CD14-positive monocyte (primary cell): Measurements from ENCODE around the gene ITM2B. TPM values are rescaled to one million over a fixed set of nuclear protein-coding genes. Genes with fewer than 3 reads are reported as not detected.
A peak's percentile ranks its signal among the peaks of the same experiment; 100 is the strongest.

ENCODE experiments used
- DNase-seq, 3 donors: peaks; one replicate each; pipeline ENCODE4 v3.0.0-alpha.2; 2011 to 2022
- H2AFZ ChIP-seq: 2 replicates; pipeline ENCODE4 v1.6.0; 2012; ENCODE audit warnings: mild to moderate bottlenecking, low read depth, low read length, inconsistent platforms; ENCODE audit not compliant: insufficient read depth, poor library complexity, severe bottlenecking
- H3K27ac ChIP-seq, 2 donors: 1 replicate in 1 of 2; 2 replicates in 1 of 2; pipeline ENCODE4 v1.5.1; 2012 to 2013; ENCODE audit warnings: low read length in 2 of 2, control low read depth in 1 of 2, inconsistent platforms in 1 of 2, low read depth in 1 of 2, mild to moderate bottlenecking in 1 of 2
- H3K27me3 ChIP-seq, 2 donors: one replicate each; pipeline versions ENCODE4 v1.6.0 to v1.6.1; 2011 to 2013; ENCODE audit warnings: low read length in 2 of 2; ENCODE audit not compliant: control insufficient read depth in 2 of 2, insufficient read depth in 2 of 2
- H3K36me3 ChIP-seq, 2 donors: replicated peaks in 1 of 2; 1 replicate in 1 of 2; 2 replicates in 1 of 2; pipeline versions ENCODE4 v1.5.1 to v1.6.1; 2012 to 2013; ENCODE audit warnings: low read length in 2 of 2, control low read depth in 1 of 2, inconsistent platforms in 1 of 2, mild to moderate bottlenecking in 1 of 2; ENCODE audit not compliant: insufficient read depth in 2 of 2, control insufficient read depth in 1 of 2
- H3K4me1 ChIP-seq, 2 donors: 1 replicate in 1 of 2; 2 replicates in 1 of 2; pipeline versions ENCODE4 v1.5.1 to v1.6.1; 2012 to 2013; ENCODE audit warnings: low read length in 2 of 2, control low read depth in 1 of 2, inconsistent platforms in 1 of 2, mild to moderate bottlenecking in 1 of 2, moderate library complexity in 1 of 2; ENCODE audit not compliant: insufficient read depth in 2 of 2, control insufficient read depth in 1 of 2
- H3K4me2 ChIP-seq: replicated peaks from 2 replicates; pipeline ENCODE3; 2012; ENCODE audit warnings: low read length, moderate library complexity, mild to moderate bottlenecking; ENCODE audit not compliant: poor library complexity, severe bottlenecking; ENCODE audit errors: extremely low read depth
- H3K4me3 ChIP-seq, 3 experiments: fragments of 200-600 bp in 1 of 3; sonication (generic) in 1 of 3; replicated peaks in 1 of 3; 1 replicate in 2 of 3; 2 replicates in 1 of 3; pipeline ENCODE4 v1.5.1; 2011 to 2013; ENCODE audit warnings: low read length in 3 of 3, mild to moderate bottlenecking in 3 of 3, control low read depth in 2 of 3, low read depth in 2 of 3, inconsistent platforms in 1 of 3, moderate library complexity in 1 of 3
- H3K79me2 ChIP-seq: 2 replicates; pipeline ENCODE4 v1.6.0; 2012; ENCODE audit warnings: mild to moderate bottlenecking, control low read depth, inconsistent platforms, low read length, moderate library complexity; ENCODE audit not compliant: insufficient read depth
- H3K9ac ChIP-seq: 2 replicates; pipeline ENCODE4 v1.6.0; 2017; ENCODE audit warnings: low read length, mild to moderate bottlenecking; ENCODE audit not compliant: insufficient read depth, poor library complexity, severe bottlenecking
- H3K9me3 ChIP-seq, 2 donors: replicated peaks in 1 of 2; 1 replicate in 1 of 2; 2 replicates in 1 of 2; pipeline versions ENCODE4 v1.5.1 to v1.6.1; 2012 to 2013; ENCODE audit warnings: low read length in 2 of 2, control low read depth in 1 of 2; ENCODE audit not compliant: control insufficient read depth in 1 of 2, insufficient read depth in 1 of 2
- H4K20me1 ChIP-seq: 2 replicates; pipeline ENCODE4 v1.6.0; 2012; ENCODE audit warnings: mild to moderate bottlenecking, low read length, control low read depth, moderate library complexity; ENCODE audit not compliant: insufficient read depth
- H3K27ac Mint-ChIP-seq, 7 donors: one replicate each; pipeline ENCODE4 v1.8.0; 2020; ENCODE audit warnings: mild to moderate bottlenecking in 7 of 7, mixed read lengths in 7 of 7, moderate library complexity in 6 of 7, inconsistent platforms in 2 of 7
- H3K27me3 Mint-ChIP-seq, 3 donors: one replicate each; pipeline ENCODE4 v1.8.0; 2021 to 2022; ENCODE audit warnings: low read depth in 3 of 3, mild to moderate bottlenecking in 3 of 3, mixed read lengths in 3 of 3, moderate library complexity in 3 of 3, inconsistent platforms in 1 of 3
- H3K36me3 Mint-ChIP-seq, 2 donors: one replicate each; pipeline ENCODE4 v1.8.0; 2020; ENCODE audit warnings: mixed read lengths in 2 of 2, inconsistent platforms in 1 of 2, mild to moderate bottlenecking in 1 of 2
- H3K4me1 Mint-ChIP-seq: one replicate; pipeline ENCODE4 v1.8.0; 2020; ENCODE audit warnings: mild to moderate bottlenecking, mixed read lengths
- H3K4me3 Mint-ChIP-seq, 2 donors: one replicate each; pipeline ENCODE4 v1.8.0; 2020; ENCODE audit warnings: mild to moderate bottlenecking in 2 of 2, mixed read lengths in 2 of 2, moderate library complexity in 1 of 2
- H3K9me3 Mint-ChIP-seq, 7 donors: one replicate each; pipeline ENCODE4 v1.8.0; 2020 to 2022; ENCODE audit warnings: mixed read lengths in 7 of 7, mild to moderate bottlenecking in 6 of 7, moderate library complexity in 6 of 7, inconsistent platforms in 2 of 7
- CTCF ChIP-seq: fragments of 200-600 bp; IDR thresholded peaks from one replicate; pipeline ENCODE4 v1.8.0; 2022; ENCODE audit warnings: antibody characterized with exemption, mild to moderate bottlenecking
- WGBS: methylation state at CpG from one replicate; pipeline ENCODE4 v1.1.5; 2013; ENCODE audit warnings: missing lambda C conversion rate; ENCODE audit not compliant: insufficient coverage; 5-methylcytosine and 5-hydroxymethylcytosine counted together
- intact Hi-C, 2 donors: fragments of 100-400 bp; cut with micrococcal nuclease; formaldehyde crosslinking; loops; one replicate each; pipeline versions ENCODE4 v1.15.0 to v1.15.1; 2023
- polyA plus RNA-seq, 3 donors: library from polyadenylated mRNA; depleted of rRNA in 1 of 3; unstranded in 2 of 3; stranded (reverse) in 1 of 3; fragments of 300-500 nt in 2 of 3; fragments of >200 nt in 1 of 3; fragmentation: Illumina TruSeq in 2 of 3; gene quantifications; 1 replicate in 2 of 3; 2 replicates in 1 of 3; pipeline ENCODE4 v1.2.3, GENCODE V29; 2012 to 2021

The ITM2B gene
- polyA plus RNA-seq, 3 donors, result 702 to 1,657 (median 1,502) TPM

- no peak overlapping the region for H3K27ac Mint-ChIP-seq
- Histone ChIP-seq H3K79me2 (no peaks in the 10 kb centered on the region), H3K36me3 (no peaks in the 10 kb centered on the region), H3K4me2 (no peak overlapping the region), H2AFZ (no peak overlapping the region), H3K9ac (no peak overlapping the region), H3K4me3 (no peak overlapping the region), H3K27me3 (no peaks in the 10 kb centered on the region), H3K27ac (no peak overlapping the region), H3K4me1 (peaks cover 52 to 59% of the 10 kb centered on the region in 2 donors), H3K9me3 (no peaks in the 10 kb centered on the region), H4K20me1 (no peaks in the 10 kb centered on the region)
- peaks cover 0 to 2% (median 0%) of the 10 kb centered on the region in 3 donors for H3K27me3 Mint-ChIP-seq
- H3K36me3 Mint-ChIP-seq, result no peaks in the 10 kb centered on the region
- intact Hi-C loops, result no loop called here
- no peak overlapping the region for H3K4me3 Mint-ChIP-seq
- H3K9me3 Mint-ChIP-seq, result no peaks in the 10 kb centered on the region
- no peak for TF ChIP-seq CTCF
- peaks cover 47% of the 10 kb centered on the region for H3K4me1 Mint-ChIP-seq
- WGBS, result 100% methylated on average over 1 of the region's 1 CpG
- DNase-seq, result no peak
Measured at GRCh38 chr13:48189171-48189570, 43.8 kb upstream of the ITM2B start.

- Histone ChIP-seq H3K9me3 (no peaks in the 10 kb centered on the region), H3K27ac (peak overlapping the region in 1 of 2 donors; percentile 22), H3K27me3 (no peaks in the 10 kb centered on the region), H3K79me2 (no peaks in the 10 kb centered on the region), H3K36me3 (no peaks in the 10 kb centered on the region), H2AFZ (no peak overlapping the region), H4K20me1 (no peaks in the 10 kb centered on the region), H3K4me3 (no peak overlapping the region), H3K4me1 (peaks cover 43 to 51% of the 10 kb centered on the region in 2 donors), H3K9ac (no peak overlapping the region), H3K4me2 (no peak overlapping the region)
- H3K4me3 Mint-ChIP-seq, result no peak overlapping the region
- H3K36me3 Mint-ChIP-seq, result peaks cover 0 to 2% of the 10 kb centered on the region in 2 donors
- peaks cover 0 to 7% (median 2%) of the 10 kb centered on the region in 3 donors for H3K27me3 Mint-ChIP-seq
- peaks cover 0 to under 1% (median 0%) of the 10 kb centered on the region in 7 donors for H3K9me3 Mint-ChIP-seq
- H3K27ac Mint-ChIP-seq, result peak overlapping the region in 5 of 7 donors; percentile 66 to 95 (median 82)
- TF ChIP-seq CTCF, result no peak
- intact Hi-C loops, result loop anchor here in 1 of 2 donors (10.0 kb wide), 1 partner anchor 68 kb away; no protein-coding TSS in a partner anchor
- DNase-seq, result peak in 2 of 3 donors; percentile 26 to 40
- 17% methylated on average over 2 of the region's 8 CpGs for WGBS
- H3K4me1 Mint-ChIP-seq, result peaks cover 45% of the 10 kb centered on the region
Measured at GRCh38 chr13:48192411-48192935, 40.5 kb upstream of the ITM2B start.
